GM23338 (cell line): ENCODE measurements around the gene PRCC. TPM values are rescaled to one million over a fixed set of nuclear protein-coding genes. Genes with fewer than 3 reads are reported as not detected.

Experiments
- ATAC-seq: fragments of 200-7000 bp; cut with Tn5 transposase; 3 replicates; pipeline ENCODE4 v1.9.1; 2020
- DNase-seq: peaks from one replicate; pipeline ENCODE4 v3.0.0-alpha.2; 2015; ENCODE audit warnings: low spot score
- H2AFZ ChIP-seq: fragments of 200-600 bp; sonication (generic); 2 replicates; pipeline ENCODE4 v1.8.0; 2016; ENCODE audit warnings: antibody characterized with exemption, mild to moderate bottlenecking, moderate library complexity
- H3F3A ChIP-seq: fragments of 200-600 bp; sonication (generic); replicated peaks from 2 replicates; pipeline ENCODE4 v1.8.0; 2017; ENCODE audit warnings: antibody characterized with exemption, mixed run types, low read depth
- H3K27ac ChIP-seq: fragments of 200-600 bp; sonication (generic); 2 replicates; pipeline ENCODE4 v1.6.1; 2016; ENCODE audit warnings: low read depth
- H3K27me3 ChIP-seq: fragments of 200-600 bp; sonication (generic); 2 replicates; pipeline ENCODE4 v1.8.0; 2016; ENCODE audit warnings: mild to moderate bottlenecking, mixed run types, moderate library complexity; ENCODE audit not compliant: insufficient read depth
- H3K36me3 ChIP-seq: fragments of 200-600 bp; sonication (generic); 2 replicates; pipeline ENCODE4 v1.8.0; 2016; ENCODE audit warnings: mild to moderate bottlenecking; ENCODE audit not compliant: insufficient read depth
- H3K4me1 ChIP-seq: fragments of 200-600 bp; sonication (generic); 2 replicates; pipeline ENCODE4 v1.8.0; 2016; ENCODE audit warnings: mild to moderate bottlenecking, moderate library complexity; ENCODE audit not compliant: insufficient read depth
- H3K4me2 ChIP-seq: fragments of 200-600 bp; sonication (generic); 2 replicates; pipeline ENCODE4 v1.7.1; 2017; ENCODE audit warnings: mixed run types
- H3K4me3 ChIP-seq: fragments of 200-600 bp; sonication (generic); 2 replicates; pipeline ENCODE4 v1.6.1; 2016; ENCODE audit warnings: mixed run types
- H3K79me2 ChIP-seq: fragments of 200-600 bp; sonication (generic); replicated peaks from 2 replicates; pipeline ENCODE4 v1.8.0; 2017; ENCODE audit warnings: mild to moderate bottlenecking; ENCODE audit not compliant: insufficient read depth
- H3K9me2 ChIP-seq: fragments of 200-600 bp; sonication (generic); 2 replicates; pipeline ENCODE4 v1.8.0; 2017; ENCODE audit not compliant: insufficient read depth
- H4K20me1 ChIP-seq: fragments of 200-600 bp; sonication (generic); replicated peaks from 2 replicates; pipeline ENCODE4 v1.8.0; 2017; ENCODE audit warnings: mild to moderate bottlenecking; ENCODE audit not compliant: insufficient read depth
- H3K27ac Mint-ChIP-seq: 2 replicates; pipeline ENCODE4 v1.8.0; 2020; ENCODE audit warnings: inconsistent platforms, mild to moderate bottlenecking, moderate library complexity, mixed read lengths
- H3K27me3 Mint-ChIP-seq: 3 replicates; pipeline ENCODE4 v1.8.0; 2022; ENCODE audit warnings: low read depth, mild to moderate bottlenecking, moderate library complexity, mixed read lengths, inconsistent platforms; ENCODE audit not compliant: insufficient read depth, poor library complexity
- H3K36me3 Mint-ChIP-seq: 3 replicates; pipeline ENCODE4 v1.8.0; 2021; ENCODE audit warnings: low read depth, mild to moderate bottlenecking, inconsistent platforms, moderate library complexity, mixed read lengths
- H3K4me1 Mint-ChIP-seq: 3 replicates; pipeline ENCODE4 v1.8.0; 2020; ENCODE audit warnings: mild to moderate bottlenecking, inconsistent platforms, mixed read lengths
- H3K4me3 Mint-ChIP-seq: 3 replicates; pipeline ENCODE4 v1.8.0; 2021; ENCODE audit warnings: moderate library complexity, mild to moderate bottlenecking, inconsistent platforms, mixed read lengths
- H3K9me3 Mint-ChIP-seq: 3 replicates; pipeline ENCODE4 v1.8.0; 2020; ENCODE audit warnings: moderate library complexity, mild to moderate bottlenecking, inconsistent platforms, mixed read lengths
- EZH2phosphoT487 ChIP-seq: fragments of 200-600 bp; sonication (generic); IDR thresholded peaks from one replicate; pipeline ENCODE4 v1.8.1; 2018; ENCODE audit warnings: antibody characterized with exemption; ENCODE audit not compliant: unreplicated experiment
- JUNB ChIP-seq: IDR thresholded peaks from one replicate; pipeline ENCODE4 v1.6.1; 2016; ENCODE audit warnings: antibody characterized with exemption; ENCODE audit not compliant: unreplicated experiment
- NANOG ChIP-seq: IDR thresholded peaks from 2 replicates; pipeline ENCODE4 v1.6.1; 2016; ENCODE audit warnings: antibody characterized with exemption, borderline replicate concordance
- POLR2AphosphoS5 ChIP-seq: IDR thresholded peaks from 2 replicates; pipeline ENCODE4 v1.6.1; 2016; ENCODE audit warnings: antibody characterized with exemption, low read depth
- polyA plus RNA-seq: library from polyadenylated mRNA; unstranded; fragments of >200 nt; fragmentation: Nextera tagmentation; extraction: Ambion mirVana; gene quantifications from 2 replicates; pipeline ENCODE4 v1.2.1, GENCODE V29; 2016
- total RNA-seq: library from RNA; depleted of rRNA; stranded (reverse); fragments of >200 nt; shearing (Covaris generic); gene quantifications from 2 replicates; pipeline ENCODE4 v1.2.3, GENCODE V29; 2014
- TF ChIP-seq, protein P1 (sequence below): IDR thresholded peaks from one replicate; pipeline ENCODE4 v1.6.1; 2018; ENCODE audit warnings: antibody characterized with exemption; ENCODE audit not compliant: unreplicated experiment
- TF ChIP-seq, protein P2 (sequence below): IDR thresholded peaks from 2 replicates; pipeline ENCODE4 v1.6.1; 2016; ENCODE audit warnings: antibody characterized with exemption

The PRCC gene
- total and polyA plus RNA-seq, 2 experiments from 2014 or later: 66.2 to 72.9 TPM

DNA sequence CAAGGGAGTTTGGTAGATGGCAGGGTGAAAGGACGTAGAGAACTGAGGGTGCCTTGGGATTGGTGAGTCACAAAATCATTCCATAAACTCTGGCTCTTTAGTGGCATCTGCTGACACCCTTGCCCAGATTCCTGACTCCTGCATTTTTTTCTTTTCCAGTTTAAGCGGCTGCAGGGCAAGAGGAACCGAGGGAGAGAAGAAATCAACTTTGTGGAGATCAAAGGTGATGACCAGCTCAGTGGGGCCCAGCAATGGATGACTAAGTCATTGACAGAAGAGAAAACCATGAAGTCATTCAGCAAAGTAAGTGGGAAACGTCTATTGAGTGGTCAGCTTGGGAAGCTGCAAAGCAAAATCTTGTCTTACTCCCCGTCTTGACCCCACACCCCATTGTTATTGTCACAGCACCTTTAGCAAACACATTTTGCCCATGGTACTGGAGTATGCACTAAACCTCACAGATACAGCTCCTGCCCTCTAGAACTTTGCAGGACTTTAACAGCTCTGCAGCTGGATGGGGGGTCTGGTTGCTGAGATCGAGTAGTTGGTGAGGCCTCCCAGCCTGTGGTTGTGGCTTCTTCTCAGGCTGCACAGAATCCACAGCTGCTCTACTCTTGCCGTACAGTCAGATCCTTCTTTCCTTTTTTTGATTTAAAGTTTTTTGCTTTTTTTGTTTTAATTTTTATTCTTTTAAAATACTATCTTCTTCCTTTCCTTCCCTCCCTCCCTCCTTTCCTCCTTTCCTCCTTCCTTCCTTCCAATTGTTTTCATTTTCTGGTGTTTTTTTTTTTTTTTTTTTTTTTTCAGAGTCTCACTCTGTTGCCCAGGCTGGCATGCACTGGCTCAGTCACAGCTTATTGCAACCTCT, 27.4 kb downstream of the PRCC start:
- Mint-ChIP-seq H3K4me1 (no peaks in the 10 kb centered on the region), H3K9me3 (no peaks in the 10 kb centered on the region), H3K36me3 (peaks cover 86% of the 10 kb centered on the region), H3K27ac (no peak overlapping the region), H3K27me3 (peaks cover 4% of the 10 kb centered on the region), H3K4me3 (no peak overlapping the region)
- no peak for DNase-seq
- Histone ChIP-seq H3K79me2 (peaks cover 9% of the 10 kb centered on the region), H2AFZ (no peak overlapping the region), H3K36me3 (peaks cover 55% of the 10 kb centered on the region), H3K4me2 (no peak overlapping the region), H4K20me1 (peaks cover 39% of the 10 kb centered on the region), H3K27me3 (no peaks in the 10 kb centered on the region), H3K9me2 (no peaks in the 10 kb centered on the region), H3F3A (peaks cover 42% of the 10 kb centered on the region), H3K4me1 (no peaks in the 10 kb centered on the region), H3K27ac (no peak overlapping the region), H3K4me3 (no peak overlapping the region)
- TF ChIP-seq EZH2phosphoT487 (no peak), NANOG (no peak)
- TF ChIP-seq, protein P1, sequence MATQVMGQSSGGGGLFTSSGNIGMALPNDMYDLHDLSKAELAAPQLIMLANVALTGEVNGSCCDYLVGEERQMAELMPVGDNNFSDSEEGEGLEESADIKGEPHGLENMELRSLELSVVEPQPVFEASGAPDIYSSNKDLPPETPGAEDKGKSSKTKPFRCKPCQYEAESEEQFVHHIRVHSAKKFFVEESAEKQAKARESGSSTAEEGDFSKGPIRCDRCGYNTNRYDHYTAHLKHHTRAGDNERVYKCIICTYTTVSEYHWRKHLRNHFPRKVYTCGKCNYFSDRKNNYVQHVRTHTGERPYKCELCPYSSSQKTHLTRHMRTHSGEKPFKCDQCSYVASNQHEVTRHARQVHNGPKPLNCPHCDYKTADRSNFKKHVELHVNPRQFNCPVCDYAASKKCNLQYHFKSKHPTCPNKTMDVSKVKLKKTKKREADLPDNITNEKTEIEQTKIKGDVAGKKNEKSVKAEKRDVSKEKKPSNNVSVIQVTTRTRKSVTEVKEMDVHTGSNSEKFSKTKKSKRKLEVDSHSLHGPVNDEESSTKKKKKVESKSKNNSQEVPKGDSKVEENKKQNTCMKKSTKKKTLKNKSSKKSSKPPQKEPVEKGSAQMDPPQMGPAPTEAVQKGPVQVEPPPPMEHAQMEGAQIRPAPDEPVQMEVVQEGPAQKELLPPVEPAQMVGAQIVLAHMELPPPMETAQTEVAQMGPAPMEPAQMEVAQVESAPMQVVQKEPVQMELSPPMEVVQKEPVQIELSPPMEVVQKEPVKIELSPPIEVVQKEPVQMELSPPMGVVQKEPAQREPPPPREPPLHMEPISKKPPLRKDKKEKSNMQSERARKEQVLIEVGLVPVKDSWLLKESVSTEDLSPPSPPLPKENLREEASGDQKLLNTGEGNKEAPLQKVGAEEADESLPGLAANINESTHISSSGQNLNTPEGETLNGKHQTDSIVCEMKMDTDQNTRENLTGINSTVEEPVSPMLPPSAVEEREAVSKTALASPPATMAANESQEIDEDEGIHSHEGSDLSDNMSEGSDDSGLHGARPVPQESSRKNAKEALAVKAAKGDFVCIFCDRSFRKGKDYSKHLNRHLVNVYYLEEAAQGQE: no peak
- ATAC-seq: no peak

DNA sequence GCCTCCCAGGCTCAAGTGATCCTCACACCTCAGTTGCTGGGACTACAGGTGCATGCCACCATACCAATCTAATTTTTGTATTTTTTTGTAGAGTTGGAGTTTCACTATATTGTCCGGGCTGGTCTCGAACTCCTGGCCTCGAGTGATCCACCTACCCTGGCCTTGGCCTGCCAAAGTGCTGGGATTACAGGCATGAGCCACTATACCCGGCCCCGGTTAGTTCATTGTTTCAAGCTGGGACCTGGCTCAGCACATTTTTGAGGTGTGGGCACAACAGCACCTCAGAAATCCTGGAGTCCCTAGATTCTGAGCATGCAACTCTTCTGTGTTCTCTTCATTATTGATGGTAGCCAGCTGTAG, 28.0 kb downstream of the PRCC start:
- no peaks in the 10 kb centered on the region for H3K9me3 Mint-ChIP-seq
- H3K4me1 Mint-ChIP-seq: no peaks in the 10 kb centered on the region
- Histone ChIP-seq H3K36me3 (peaks cover 61% of the 10 kb centered on the region), H4K20me1 (peaks cover 35% of the 10 kb centered on the region), H3K79me2 (peaks cover 3% of the 10 kb centered on the region), H3K4me1 (no peaks in the 10 kb centered on the region), H3K27me3 (no peaks in the 10 kb centered on the region), H3K4me2 (no peak overlapping the region), H3K9me2 (no peaks in the 10 kb centered on the region), H3K27ac (no peak overlapping the region), H2AFZ (no peak overlapping the region), H3F3A (peaks cover 42% of the 10 kb centered on the region), H3K4me3 (no peak overlapping the region)
- no peak overlapping the region for H3K4me3 Mint-ChIP-seq
- peaks cover 4% of the 10 kb centered on the region for H3K27me3 Mint-ChIP-seq
- peaks cover 86% of the 10 kb centered on the region for H3K36me3 Mint-ChIP-seq
- H3K27ac Mint-ChIP-seq: no peak overlapping the region
- no peak for ATAC-seq
- DNase-seq: no peak
- TF ChIP-seq, protein P2, sequence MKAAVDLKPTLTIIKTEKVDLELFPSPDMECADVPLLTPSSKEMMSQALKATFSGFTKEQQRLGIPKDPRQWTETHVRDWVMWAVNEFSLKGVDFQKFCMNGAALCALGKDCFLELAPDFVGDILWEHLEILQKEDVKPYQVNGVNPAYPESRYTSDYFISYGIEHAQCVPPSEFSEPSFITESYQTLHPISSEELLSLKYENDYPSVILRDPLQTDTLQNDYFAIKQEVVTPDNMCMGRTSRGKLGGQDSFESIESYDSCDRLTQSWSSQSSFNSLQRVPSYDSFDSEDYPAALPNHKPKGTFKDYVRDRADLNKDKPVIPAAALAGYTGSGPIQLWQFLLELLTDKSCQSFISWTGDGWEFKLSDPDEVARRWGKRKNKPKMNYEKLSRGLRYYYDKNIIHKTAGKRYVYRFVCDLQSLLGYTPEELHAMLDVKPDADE: no peak
- no peak for TF ChIP-seq NANOG
- TF ChIP-seq POLR2AphosphoS5: no peak
- TF ChIP-seq, protein P1: no peak
- TF ChIP-seq JUNB: no peak
